Activated CD8-positive, alpha-beta T cell treated with anti-CD3 and anti-CD28 coated beads, Interleukin-2, amount 10 ng/mL, durations not matched to agents 7 days and 5 days (primary cell): ENCODE measurements around the gene CECR2. TPM values are rescaled to one million over a fixed set of nuclear protein-coding genes. Genes with fewer than 3 reads are reported as not detected.

ENCODE experiments used
- ATAC-seq: fragments of 150-1000 bp; cut with Tn5 transposase; one replicate; pipeline ENCODE4 v1.10.0; 2021; ENCODE audit warnings: moderate library complexity
- CTCF ChIA-PET: fragments of 350-600 bp; sonication (Branson Sonifier 250); formaldehyde crosslinking; loops from one replicate; lab custom pipeline; 2021; ENCODE audit warnings: antibody characterized with exemption; lab: Charles Lee
- POLR2A ChIA-PET: fragments of 350-600 bp; sonication (Branson Sonifier 250); formaldehyde crosslinking; loops from one replicate; lab custom pipeline; 2021; ENCODE audit warnings: antibody characterized with exemption; lab: Charles Lee
- DNase-seq: peaks from one replicate; pipeline ENCODE4 v3.0.0-alpha.2; 2020
- H3K27ac Mint-ChIP-seq: one replicate; pipeline ENCODE4 v1.8.0; 2021; ENCODE audit warnings: mild to moderate bottlenecking, mixed read lengths
- H3K27me3 Mint-ChIP-seq: one replicate; pipeline ENCODE4 v1.8.0; 2021; ENCODE audit warnings: low read depth, mixed read lengths
- H3K36me3 Mint-ChIP-seq: one replicate; pipeline ENCODE4 v1.8.0; 2021; ENCODE audit warnings: low read depth, mixed read lengths
- H3K4me1 Mint-ChIP-seq: one replicate; pipeline ENCODE4 v1.8.0; 2021; ENCODE audit warnings: low read depth, mixed read lengths
- H3K4me3 Mint-ChIP-seq: one replicate; pipeline ENCODE4 v1.8.0; 2021; ENCODE audit warnings: mild to moderate bottlenecking, mixed read lengths
- H3K9me3 Mint-ChIP-seq: one replicate; pipeline ENCODE4 v1.8.0; 2022; ENCODE audit warnings: mixed read lengths; ENCODE audit not compliant: insufficient read depth
- total RNA-seq, 2 experiments: library from RNA; stranded (reverse); gene quantifications; one replicate each; pipeline ENCODE4 v1.2.3, GENCODE V29; 2021

Gene CECR2
- total RNA-seq, 2 experiments from 2014 or later, result not detected

- POLR2A ChIA-PET, result no interaction called here
- H3K27me3 Mint-ChIP-seq, result peaks cover 7% of the 10 kb centered on the region
- H3K9me3 Mint-ChIP-seq, result no peaks in the 10 kb centered on the region
- no peak for ATAC-seq
- no peak for DNase-seq
- no peaks in the 10 kb centered on the region for H3K36me3 Mint-ChIP-seq
- no peaks in the 10 kb centered on the region for H3K4me1 Mint-ChIP-seq
- H3K4me3 Mint-ChIP-seq, result no peak overlapping the region
- CTCF ChIA-PET, result no interaction called here
- no peak overlapping the region for H3K27ac Mint-ChIP-seq
Measured at GRCh38 chr22:17346578-17346977, 22.7 kb upstream of the CECR2 start.

DNA sequence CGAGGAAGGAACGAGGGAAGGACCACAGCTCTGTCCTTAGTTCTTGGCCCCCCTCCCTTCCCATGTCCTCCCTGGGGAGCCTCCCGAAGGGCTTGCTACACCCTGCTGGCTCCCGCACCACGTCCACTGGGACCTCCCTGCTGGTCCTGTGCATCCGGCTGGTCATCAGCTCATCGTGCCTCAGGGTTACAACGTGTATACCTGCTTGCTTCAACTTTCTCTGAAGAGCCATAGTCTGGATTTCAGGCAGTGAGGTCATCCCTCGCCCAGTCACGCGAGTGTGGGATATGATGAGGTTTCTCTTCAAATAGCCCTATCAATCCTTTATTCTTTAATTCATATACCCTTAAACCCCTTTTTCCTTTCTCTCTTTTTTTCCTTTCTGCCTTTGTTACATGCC lies 21.5 kb upstream of the CECR2 start:
- H3K4me3 Mint-ChIP-seq, result no peak overlapping the region

GRCh38 chr22:17348464-17349103 lies 20.7 kb upstream of the CECR2 start:
- Mint-ChIP-seq H3K4me3 (no peak overlapping the region), H3K4me1 (no peaks in the 10 kb centered on the region), H3K27me3 (peaks cover 7% of the 10 kb centered on the region), H3K27ac (no peak overlapping the region), H3K9me3 (no peaks in the 10 kb centered on the region), H3K36me3 (no peaks in the 10 kb centered on the region)
- DNase-seq, result no peak
- CTCF ChIA-PET, result no interaction called here
- POLR2A ChIA-PET, result no interaction called here
- no peak for ATAC-seq

More for the DNA sequence above, 21.5 kb upstream of the CECR2 start:
- DNase-seq, result no peak
- Mint-ChIP-seq H3K36me3 (no peaks in the 10 kb centered on the region), H3K27me3 (peaks cover 7% of the 10 kb centered on the region), H3K27ac (no peak overlapping the region), H3K9me3 (no peaks in the 10 kb centered on the region), H3K4me1 (no peaks in the 10 kb centered on the region)
- CTCF ChIA-PET, result no interaction called here
- POLR2A ChIA-PET, result no interaction called here
- ATAC-seq, result no peak

GRCh38 chr22:17349172-17349571 lies 20.1 kb upstream of the CECR2 start:
- ChIA-PET CTCF (no interaction called here), POLR2A (no interaction called here)
- Mint-ChIP-seq H3K27me3 (peaks cover 7% of the 10 kb centered on the region), H3K4me3 (no peak overlapping the region), H3K9me3 (no peaks in the 10 kb centered on the region), H3K36me3 (no peaks in the 10 kb centered on the region), H3K27ac (no peak overlapping the region), H3K4me1 (no peaks in the 10 kb centered on the region)
- DNase-seq, result no peak
- no peak for ATAC-seq

- POLR2A ChIA-PET, result no interaction called here
- Mint-ChIP-seq H3K27ac (no peak overlapping the region), H3K36me3 (no peaks in the 10 kb centered on the region), H3K4me1 (no peaks in the 10 kb centered on the region), H3K27me3 (peaks cover 7% of the 10 kb centered on the region), H3K4me3 (no peak overlapping the region), H3K9me3 (no peaks in the 10 kb centered on the region)
- CTCF ChIA-PET, result no interaction called here
- no peak for DNase-seq
- ATAC-seq, result no peak
Measured at GRCh38 chr22:17350292-17350691, 19.0 kb upstream of the CECR2 start.

DNA sequence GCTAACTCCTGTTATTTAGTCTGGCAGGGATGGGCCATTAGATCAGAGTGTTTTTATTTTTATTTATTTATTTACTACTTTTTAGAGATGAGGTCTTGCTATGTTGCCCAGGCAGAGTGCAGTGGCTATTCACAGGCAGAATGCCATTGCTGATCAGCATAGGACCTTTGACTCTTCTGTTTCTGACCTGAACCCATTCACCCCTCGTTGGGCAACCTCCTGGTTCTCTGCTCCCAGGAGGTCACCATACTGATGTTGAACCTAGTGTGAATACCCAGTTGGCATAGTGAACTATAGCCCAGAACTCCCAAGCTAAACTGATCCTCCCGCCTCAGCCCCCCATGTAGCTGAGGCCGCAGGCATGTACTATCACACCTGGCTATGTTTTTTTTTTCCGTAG lies 16.5 kb upstream of the CECR2 start:
- H3K27ac Mint-ChIP-seq, result no peak overlapping the region

DNA sequence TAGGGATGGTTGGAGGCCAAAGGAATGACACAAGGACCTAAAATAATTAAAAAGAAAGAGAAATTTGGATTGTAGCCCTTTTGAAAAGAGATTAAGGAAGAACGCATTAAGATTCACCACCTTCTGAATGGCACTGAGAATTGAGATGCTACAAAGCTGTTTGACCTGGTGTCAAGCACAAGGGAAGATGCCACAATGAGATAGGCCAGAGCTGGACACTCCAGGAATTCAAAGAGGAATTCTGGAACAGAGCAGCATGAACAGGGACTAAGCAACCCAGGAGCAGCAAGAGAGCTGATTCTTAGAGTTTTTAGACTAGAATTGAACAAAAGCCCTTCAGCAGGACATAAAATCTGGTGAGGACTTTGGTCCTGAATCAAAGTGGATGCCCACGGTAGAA lies 11.6 kb upstream of the CECR2 start:
- no peak overlapping the region for H3K4me3 Mint-ChIP-seq
- peaks cover 6% of the 10 kb centered on the region for H3K27me3 Mint-ChIP-seq
- ChIA-PET POLR2A (interaction anchor here (0.6 kb wide), 1 partner anchor 199 kb away, joined by 3 read pairs; the partner anchor contains the start of gene HDHD5), CTCF (no interaction called here)
- no peak for ATAC-seq
- H3K4me1 Mint-ChIP-seq, result no peaks in the 10 kb centered on the region
- no peak overlapping the region for H3K27ac Mint-ChIP-seq
- H3K9me3 Mint-ChIP-seq, result no peaks in the 10 kb centered on the region
- H3K36me3 Mint-ChIP-seq, result no peaks in the 10 kb centered on the region
- DNase-seq, result no peak

More for the DNA sequence above, 16.5 kb upstream of the CECR2 start:
- ChIA-PET POLR2A (no interaction called here), CTCF (no interaction called here)
- no peak overlapping the region for H3K4me3 Mint-ChIP-seq
- no peak for ATAC-seq
- no peaks in the 10 kb centered on the region for H3K9me3 Mint-ChIP-seq
- no peaks in the 10 kb centered on the region for H3K36me3 Mint-ChIP-seq
- H3K27me3 Mint-ChIP-seq, result peaks cover 7% of the 10 kb centered on the region
- no peaks in the 10 kb centered on the region for H3K4me1 Mint-ChIP-seq
- no peak for DNase-seq

DNA sequence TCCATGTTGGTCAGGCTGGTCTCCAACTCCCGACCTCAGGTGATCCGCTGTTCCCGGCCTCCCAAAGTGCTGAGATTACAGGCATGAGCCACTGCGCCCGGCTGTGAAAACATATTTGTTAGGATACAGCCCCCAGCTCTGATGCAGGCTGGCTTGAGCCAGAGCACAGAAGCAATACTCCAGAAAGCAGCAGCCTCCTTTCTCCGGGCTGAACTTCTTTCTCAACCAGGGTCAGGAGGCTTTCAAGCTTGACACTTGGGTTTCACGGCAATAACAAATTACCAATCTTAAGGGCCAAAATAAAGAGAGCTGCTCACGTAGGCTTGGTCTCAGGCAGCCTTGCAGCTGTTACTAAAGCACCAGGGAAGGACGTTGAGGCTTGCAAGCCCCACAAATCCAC lies 10.8 kb upstream of the CECR2 start:
- no peak for ATAC-seq
- Mint-ChIP-seq H3K27ac (no peak overlapping the region), H3K27me3 (peaks cover 6% of the 10 kb centered on the region), H3K4me1 (no peaks in the 10 kb centered on the region), H3K36me3 (no peaks in the 10 kb centered on the region), H3K9me3 (no peaks in the 10 kb centered on the region), H3K4me3 (no peak overlapping the region)
- CTCF ChIA-PET, result no interaction called here
- POLR2A ChIA-PET, result no interaction called here
- DNase-seq, result no peak

DNA sequence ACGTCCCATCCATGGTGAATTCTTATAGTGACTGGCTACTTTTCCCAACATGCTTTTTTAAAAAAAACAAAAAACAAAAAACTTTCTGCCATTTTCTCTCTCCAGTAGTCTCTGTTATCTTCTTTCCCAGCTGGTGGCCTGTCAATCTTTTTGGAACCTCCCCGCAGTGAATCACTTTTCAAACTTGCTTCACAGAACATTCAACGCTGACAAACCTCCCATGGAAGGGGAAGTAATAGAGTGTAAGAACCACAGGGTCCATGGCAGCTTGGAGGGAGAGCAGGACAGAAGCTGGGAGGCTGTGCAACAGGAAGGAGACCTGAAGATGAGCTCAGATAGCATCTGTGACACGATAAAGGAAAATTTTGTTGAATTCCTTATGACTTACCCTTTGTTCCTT lies 9.8 kb upstream of the CECR2 start:
- no peak for DNase-seq
- POLR2A ChIA-PET, result no interaction called here
- CTCF ChIA-PET, result interaction anchor here (0.6 kb wide), 1 partner anchor 72 kb away, joined by 3 read pairs; no protein-coding TSS in a partner anchor

GRCh38 chr22:17366329-17366728 lies 2.9 kb upstream of the CECR2 start:
- POLR2A ChIA-PET, result no interaction called here
- CTCF ChIA-PET, result interaction anchor here (3.1 kb wide), 1 partner anchor 136 kb away, joined by 14 read pairs; no protein-coding TSS in a partner anchor
- no peak for DNase-seq
- no peak overlapping the region for H3K27ac Mint-ChIP-seq
- no peak overlapping the region for H3K4me3 Mint-ChIP-seq
- H3K4me1 Mint-ChIP-seq, result peaks cover 15% of the 10 kb centered on the region
- H3K27me3 Mint-ChIP-seq, result peaks cover 38% of the 10 kb centered on the region
- ATAC-seq, result no peak
- no peaks in the 10 kb centered on the region for H3K9me3 Mint-ChIP-seq
- no peaks in the 10 kb centered on the region for H3K36me3 Mint-ChIP-seq

More for the DNA sequence above, 9.8 kb upstream of the CECR2 start:
- no peaks in the 10 kb centered on the region for H3K9me3 Mint-ChIP-seq
- H3K27ac Mint-ChIP-seq, result no peak overlapping the region
- no peaks in the 10 kb centered on the region for H3K4me1 Mint-ChIP-seq
- peaks cover 6% of the 10 kb centered on the region for H3K27me3 Mint-ChIP-seq
- H3K4me3 Mint-ChIP-seq, result no peak overlapping the region
- ATAC-seq, result no peak
- no peaks in the 10 kb centered on the region for H3K36me3 Mint-ChIP-seq

DNA sequence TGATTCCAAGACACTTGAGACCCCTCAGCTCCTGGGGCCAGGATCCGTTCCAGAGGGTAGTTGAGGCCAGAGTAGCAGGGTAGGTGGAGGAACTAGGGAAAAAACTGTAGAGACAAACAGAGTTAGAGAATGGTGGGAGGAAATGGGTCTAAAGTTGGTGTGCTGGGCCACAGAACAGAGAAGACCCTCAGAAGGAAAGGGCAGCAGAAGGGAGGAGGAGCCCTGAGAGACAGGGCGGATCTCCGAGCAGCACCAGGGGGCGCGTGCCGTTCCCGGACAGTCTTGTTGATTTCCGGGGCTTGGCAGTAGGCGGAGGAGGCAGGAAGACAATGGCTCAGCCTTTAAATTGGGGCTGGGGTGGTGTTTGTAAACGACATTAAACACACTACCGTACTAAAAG lies 2.4 kb upstream of the CECR2 start:
- DNase-seq, result peak; percentile 54
- H3K4me3 Mint-ChIP-seq, result no peak overlapping the region
- peaks cover 42% of the 10 kb centered on the region for H3K27me3 Mint-ChIP-seq
- POLR2A ChIA-PET, result no interaction called here
- peaks cover 15% of the 10 kb centered on the region for H3K4me1 Mint-ChIP-seq
- H3K9me3 Mint-ChIP-seq, result no peaks in the 10 kb centered on the region
- CTCF ChIA-PET, result interaction anchor here (1.3 to 3.1 kb wide), 2 partner anchors 10 to 135 kb away, joined by 4 to 14 read pairs; no protein-coding TSS in a partner anchor
- H3K27ac Mint-ChIP-seq, result no peak overlapping the region
- no peaks in the 10 kb centered on the region for H3K36me3 Mint-ChIP-seq
- peak; percentile 50 for ATAC-seq

GRCh38 chr22:17368144-17368543 lies 1.1 kb upstream of the CECR2 start:
- Mint-ChIP-seq H3K36me3 (no peaks in the 10 kb centered on the region), H3K9me3 (no peaks in the 10 kb centered on the region), H3K27me3 (peaks cover 45% of the 10 kb centered on the region), H3K4me3 (peak overlapping the region; percentile 16), H3K4me1 (peaks cover 15% of the 10 kb centered on the region), H3K27ac (no peak overlapping the region)
- ATAC-seq (no peak), DNase-seq (no peak)
- ChIA-PET POLR2A (no interaction called here), CTCF (interaction anchor here (0.9 to 3.1 kb wide), 3 partner anchors 10 to 134 kb away, joined by 3 to 14 read pairs (median 4); no protein-coding TSS in a partner anchor)
